T47D (cell line): ENCODE data around the gene CHST12.

Experiments
- DNase-seq, 2 experiments: peaks; one replicate each; pipeline versions ENCODE4 v3.0.0 to v3.0.0-alpha.2; 2011 to 2012; ENCODE audit warnings: low read depth in 1 of 2, low spot score in 1 of 2
- JUND ChIP-seq: IDR thresholded peaks from 2 replicates; pipeline ENCODE4 v1.6.1; 2012; ENCODE audit warnings: low read depth
- in situ Hi-C: cut with HindIII; loops from 2 replicates; pipeline ENCODE4 v1.10.0; 2016; ENCODE audit warnings: low sequenced_read_pairs, low pct_unique_long_range_greater_than_20kb

The CHST12 gene

DNA sequence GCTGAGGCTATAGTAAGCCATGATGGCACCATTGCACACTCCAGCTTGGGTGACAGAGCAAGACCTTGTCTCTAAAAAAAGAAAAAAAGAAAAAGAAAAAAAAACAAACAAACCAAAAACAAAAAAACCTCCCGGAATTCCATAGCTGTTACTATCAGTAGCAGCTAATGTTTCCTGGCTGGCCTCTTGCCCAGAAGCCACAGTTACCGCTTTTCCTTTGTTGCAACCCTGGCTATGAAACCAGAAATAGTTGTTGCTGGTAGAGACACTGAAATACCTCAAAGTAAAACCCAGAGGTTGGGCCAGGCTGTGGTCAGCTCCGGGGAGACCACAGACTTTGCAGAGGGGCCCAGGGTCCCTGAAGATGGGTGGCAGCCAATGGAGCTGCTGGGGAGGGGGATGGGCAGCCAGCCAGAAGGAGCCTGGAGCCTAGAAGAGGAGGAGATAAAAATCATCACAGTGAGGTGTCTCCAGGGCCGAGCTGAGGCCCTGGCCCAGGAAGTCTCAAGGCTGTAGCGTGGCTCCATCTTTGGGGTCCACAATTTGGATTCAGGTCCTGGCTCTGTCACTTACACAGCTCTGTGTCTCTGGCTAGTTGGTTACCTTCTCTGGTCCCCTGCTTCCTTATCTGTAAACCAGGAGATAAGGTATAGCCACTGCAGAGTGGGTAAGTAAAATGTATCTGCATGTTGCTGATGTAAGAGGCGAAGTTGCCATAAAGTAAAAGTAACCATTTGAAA lies 3.4 kb upstream of the CHST12 start:
- in situ Hi-C loops = no loop called here

DNA sequence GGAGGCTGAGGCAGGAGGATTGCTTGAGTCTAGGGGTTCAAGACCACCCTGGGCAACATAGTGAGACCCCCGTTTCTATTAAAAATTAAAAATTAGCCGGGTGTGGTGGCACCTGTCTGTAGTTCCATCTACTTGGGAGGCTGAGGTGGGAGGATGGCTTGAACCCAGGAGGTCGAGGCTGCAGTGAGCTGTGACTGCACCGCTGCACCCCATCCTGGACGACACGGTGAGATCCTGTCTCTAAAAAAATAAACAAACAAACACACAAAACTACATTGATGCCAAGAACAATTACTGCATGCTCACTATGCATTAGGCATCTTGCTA lies 761 bp upstream of the CHST12 start:
- no peak for DNase-seq
- in situ Hi-C loops = no loop called here
- no peak for TF ChIP-seq JUND

More for the DNA sequence above, 3.4 kb upstream of the CHST12 start:
- TF ChIP-seq JUND = no peak
- peak in 1 of 2 experiments; percentile 37 for DNase-seq

DNA sequence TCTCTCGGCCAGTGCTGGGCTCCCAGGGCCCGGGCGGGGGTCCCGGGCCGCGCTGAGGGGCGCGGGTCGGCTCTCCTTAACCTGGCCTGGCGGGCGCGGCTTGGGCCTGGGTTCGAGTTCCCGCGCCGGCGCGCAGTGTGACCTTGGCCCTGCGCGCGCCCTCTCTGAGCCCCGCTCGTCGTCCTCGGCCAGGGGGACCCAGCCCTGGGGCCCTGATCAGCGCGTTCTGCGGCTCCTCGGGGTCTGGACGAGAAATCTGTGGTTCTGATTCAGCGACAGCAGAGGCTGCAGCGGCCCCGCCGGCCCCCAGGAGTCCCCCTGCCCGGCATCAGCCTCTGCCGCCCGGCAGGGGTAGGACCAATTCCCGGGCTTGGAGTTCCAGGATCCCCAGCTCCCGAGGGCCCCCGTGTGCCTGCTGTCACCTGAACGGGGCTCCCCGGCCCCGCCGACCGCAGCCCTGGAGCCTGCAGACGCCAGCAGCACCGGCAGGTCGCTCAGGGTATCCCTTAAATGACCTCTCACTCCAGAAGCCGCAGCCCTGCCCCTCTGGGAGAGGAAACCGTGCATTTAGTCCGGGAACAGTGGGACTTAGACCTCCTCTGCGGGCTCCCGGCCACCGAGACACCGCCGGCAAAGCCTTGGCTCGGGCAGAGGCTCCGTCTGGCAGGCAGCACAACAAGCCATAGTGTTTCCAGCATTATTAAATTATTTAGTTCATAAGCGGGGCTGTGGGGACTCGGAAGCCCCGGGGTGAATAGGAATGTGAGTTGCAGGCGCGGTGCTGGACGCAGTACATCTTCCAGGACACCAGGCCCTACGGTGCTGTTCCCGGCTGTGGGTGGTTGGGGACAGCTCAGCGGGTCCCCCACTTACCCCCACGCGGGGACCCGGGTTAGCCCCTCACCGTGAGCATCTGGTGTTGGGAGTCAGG lies 572 bp downstream of the CHST12 start:
- TF ChIP-seq JUND = no peak
- in situ Hi-C loops = no loop called here
- peak; percentile 46 to 92 for DNase-seq

DNA sequence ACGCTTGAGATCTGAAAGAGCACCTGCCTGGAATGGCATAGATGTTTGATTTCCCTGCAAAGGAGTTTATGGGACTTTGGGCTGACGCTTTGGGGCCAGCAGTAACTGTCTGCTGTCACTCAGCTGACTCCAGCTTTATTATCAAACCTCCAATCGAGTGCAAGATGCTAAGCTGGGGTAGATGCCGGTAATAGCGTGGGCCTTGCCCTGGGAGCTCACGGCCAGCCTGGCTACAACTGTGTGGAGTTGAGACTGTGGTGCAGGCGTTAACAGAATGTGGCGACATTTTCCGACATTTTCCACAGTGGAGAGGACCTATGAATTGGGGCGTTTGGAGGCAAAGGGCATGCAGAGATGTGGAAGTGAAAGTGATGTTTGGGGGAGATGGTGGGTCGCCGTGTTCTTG lies 1.3 kb downstream of the CHST12 start:
- in situ Hi-C loops = no loop called here
- no peak for TF ChIP-seq JUND

DNA sequence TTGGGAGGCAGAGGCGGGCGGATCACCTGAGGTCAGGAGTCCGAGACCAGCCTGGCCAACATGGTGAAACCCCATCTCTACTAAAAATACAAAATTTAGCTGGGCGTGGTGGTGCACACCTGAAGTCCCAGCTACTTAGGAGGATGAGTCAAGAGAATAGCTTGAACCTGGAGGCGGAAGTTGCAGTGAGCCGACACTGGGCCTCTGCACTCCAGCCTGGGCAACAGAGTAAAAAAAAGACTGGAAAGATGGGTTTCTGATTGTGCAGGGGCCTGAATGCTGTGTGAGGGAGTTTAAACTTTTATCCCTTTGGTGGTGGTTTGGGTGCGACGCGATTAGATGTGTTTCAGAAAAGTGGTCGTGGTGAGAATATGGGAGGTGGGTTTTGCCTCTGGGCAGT lies 1.8 kb downstream of the CHST12 start:
- in situ Hi-C loops = no loop called here
- TF ChIP-seq JUND = no peak
- DNase-seq = no peak

More for the DNA sequence above, 1.3 kb downstream of the CHST12 start:
- DNase-seq = no peak

DNA sequence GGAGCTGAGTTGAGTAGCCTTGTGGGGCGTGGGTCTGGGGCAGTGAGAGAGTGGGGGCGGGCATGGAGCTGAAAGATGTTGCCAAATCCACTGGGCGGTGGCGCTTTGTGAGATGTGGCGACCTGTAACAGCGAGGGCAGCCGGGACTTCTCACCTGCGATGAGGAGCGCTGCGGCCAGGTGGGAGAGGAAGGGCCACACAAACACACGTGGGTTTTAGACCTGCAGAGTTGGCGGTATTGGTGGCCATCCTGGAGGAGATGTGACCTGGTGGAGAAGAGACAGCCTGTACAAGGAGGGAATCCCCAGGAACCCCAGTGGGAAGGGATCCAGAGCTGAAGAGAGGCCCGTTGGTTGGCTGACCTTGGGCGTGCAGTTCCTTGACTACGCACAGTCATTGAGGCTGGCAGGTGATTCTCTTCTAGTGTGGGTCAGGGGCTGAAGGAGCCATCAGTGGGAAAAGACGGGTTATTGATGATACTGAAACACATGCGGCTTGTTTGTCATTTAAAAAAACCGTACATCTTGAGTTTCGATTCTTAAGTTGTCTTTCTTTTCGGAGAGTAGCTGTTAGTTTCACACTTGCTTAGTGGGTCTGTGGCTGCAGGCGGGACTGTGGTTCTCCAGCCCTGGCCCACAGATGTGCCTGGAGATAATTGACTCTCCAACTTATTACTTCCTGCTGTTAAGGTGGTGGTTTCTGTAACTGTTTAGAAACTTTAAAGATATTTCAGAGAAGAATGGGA lies 2.4 kb downstream of the CHST12 start:
- TF ChIP-seq JUND = no peak
- no peak for DNase-seq
- in situ Hi-C loops = no loop called here

DNA sequence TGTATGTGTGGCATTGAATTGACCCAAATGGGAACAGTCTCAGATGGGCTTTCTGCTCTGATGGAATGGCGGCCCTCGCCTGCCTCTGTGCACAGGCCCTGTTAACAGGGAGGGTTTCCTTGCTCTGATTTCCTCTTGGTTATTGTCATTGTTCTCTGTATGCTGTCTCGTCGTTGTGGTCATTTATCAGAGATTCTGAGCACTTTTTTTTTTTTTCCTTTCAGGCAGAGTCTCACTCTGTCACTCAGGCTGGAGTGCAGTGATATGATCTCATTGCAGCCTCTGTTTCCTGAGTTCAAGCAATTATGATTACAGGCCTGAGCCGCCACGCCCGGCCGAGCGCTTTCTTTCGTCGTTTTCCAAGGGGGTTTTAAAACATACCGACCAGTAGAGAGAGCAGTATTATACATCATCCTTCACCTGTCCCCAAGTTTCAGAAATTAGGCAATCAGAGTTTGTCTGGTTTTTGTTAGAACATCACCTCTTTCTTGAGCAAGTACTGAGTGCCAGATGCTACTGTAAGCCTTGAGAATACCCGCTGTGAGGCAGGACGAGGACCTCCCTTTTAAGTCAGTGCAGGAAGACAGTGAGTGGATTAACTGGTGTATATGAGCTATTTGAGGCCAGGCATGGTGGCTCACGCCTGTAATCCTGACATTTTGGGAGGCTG lies 6.5 kb downstream of the CHST12 start:
- in situ Hi-C loops = no loop called here
- DNase-seq = no peak
- TF ChIP-seq JUND = no peak

DNA sequence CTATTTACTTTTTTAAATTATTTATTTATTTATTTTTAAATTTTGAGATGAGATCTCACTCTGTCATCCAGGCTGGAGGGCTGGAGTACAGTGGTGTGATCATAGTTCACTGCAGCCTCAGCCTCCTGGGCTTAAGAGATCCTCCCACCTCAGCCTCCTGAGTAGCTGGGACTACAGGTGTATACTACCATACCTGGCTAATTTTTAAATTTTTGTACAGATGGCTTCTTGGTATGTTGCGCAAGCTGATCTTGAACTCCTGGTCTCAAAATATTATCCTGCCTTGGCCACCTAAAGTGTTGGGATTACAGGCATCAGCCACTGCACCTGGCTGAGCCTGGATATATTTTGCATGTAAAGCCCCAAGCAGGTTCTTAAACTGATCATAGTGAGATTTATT lies 7.6 kb downstream of the CHST12 start:
- no peak for DNase-seq
- in situ Hi-C loops = no loop called here
- TF ChIP-seq JUND = no peak

DNA sequence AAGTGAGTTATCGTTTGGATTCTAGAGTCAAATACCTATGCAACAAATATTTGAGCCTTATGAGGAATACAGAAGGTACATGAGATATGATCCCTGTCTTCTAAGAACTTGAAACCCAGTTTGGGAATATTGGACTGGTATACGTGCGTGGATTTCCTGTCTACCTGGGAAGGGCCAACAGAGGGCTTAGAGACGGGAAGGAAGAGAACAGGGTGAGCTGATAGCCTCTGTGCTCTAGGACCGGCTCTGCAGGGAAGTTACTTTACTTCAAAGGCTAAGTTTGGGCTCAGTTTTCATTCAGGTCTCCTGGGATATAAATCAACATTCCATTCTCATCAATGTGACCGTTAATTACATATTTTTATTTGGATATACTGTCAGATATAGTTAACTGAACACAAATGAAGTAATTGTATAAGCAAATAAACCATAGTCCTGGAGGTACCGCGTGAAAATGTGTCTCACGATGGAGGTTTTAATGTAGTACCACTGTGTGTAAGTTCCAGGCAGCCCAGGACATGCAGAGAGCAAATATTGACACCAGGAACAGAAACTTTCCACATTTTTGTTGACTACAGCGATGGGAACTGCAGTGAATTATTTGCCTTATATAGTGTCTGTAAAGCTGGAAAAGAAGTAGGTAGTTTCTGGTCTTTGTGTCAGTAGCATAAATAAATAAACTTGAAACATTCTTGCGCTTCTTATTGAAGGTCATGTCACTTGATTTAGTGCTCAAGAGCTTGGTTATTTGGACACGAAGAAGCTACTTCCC lies 8.6 kb downstream of the CHST12 start:
- in situ Hi-C loops = no loop called here
- no peak for TF ChIP-seq JUND
- DNase-seq = peak; percentile 43 to 76

DNA sequence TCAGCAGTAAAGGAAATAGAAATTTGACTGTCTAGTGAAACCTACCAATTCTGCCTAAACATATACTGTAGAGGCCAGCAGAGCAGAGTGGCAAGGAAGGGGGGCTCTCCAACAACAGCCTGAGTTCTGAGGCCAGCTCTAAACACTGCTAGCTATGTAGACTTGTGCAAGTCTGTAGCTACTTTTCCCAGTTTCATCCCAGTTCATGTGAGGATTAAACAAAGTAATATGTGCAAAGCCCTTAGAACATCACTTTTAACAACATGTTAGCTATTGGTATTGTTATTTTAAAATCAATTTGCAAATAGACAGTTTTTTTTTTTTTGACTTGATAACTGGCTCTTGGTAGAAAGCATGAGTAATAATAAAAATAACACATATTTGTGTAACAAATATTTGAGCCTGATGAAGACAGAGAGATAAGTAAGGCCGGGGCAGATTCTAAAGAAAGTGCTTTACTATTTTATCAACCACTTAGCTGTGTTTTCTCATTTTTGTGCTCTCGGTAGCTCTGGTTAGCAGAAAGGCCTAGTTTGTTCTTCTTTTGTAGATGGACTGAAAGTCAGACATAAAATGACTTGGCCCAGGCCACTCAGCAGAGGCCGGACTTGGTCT lies 9.3 kb downstream of the CHST12 start:
- DNase-seq = no peak
- in situ Hi-C loops = no loop called here
- TF ChIP-seq JUND = no peak

DNA sequence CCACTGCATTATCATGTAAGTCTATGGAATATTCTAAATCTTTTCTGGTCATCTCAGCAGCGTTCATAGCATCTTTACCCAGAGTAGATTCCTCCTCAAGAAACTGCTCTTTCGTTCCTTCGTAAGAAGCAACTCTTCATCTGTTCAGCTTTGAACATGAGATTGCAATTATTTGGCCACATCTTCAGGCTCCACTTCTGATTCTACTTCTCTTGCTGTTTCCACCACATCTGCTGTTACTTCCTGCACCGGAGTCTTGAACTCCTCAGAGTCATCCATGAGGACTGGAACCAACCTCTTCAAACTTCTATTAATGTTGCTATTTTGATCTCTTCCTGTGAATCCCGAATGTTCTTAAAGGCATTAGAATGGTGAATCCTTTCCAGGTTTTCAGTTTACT lies 12.7 kb downstream of the CHST12 start:
- no peak for TF ChIP-seq JUND
- in situ Hi-C loops = no loop called here
- no peak for DNase-seq
